NT2/D1 (cell line): Measurements from ENCODE around the gene SRGAP3.
"Not testable (repeated sequence)": the region's sequence is repeated elsewhere in the genome, so short reads cannot be mapped to it uniquely, and the experiment has no call there.

ENCODE experiments used
- DNase-seq: peaks from one replicate; pipeline ENCODE4 v3.0.0-alpha.2; 2011; ENCODE audit warnings: low read depth, low spot score
- H3K27me3 ChIP-seq: 2 replicates; pipeline ENCODE4 v1.6.0; 2011; ENCODE audit warnings: mild to moderate bottlenecking; ENCODE audit not compliant: insufficient read length, insufficient read depth
- H3K36me3 ChIP-seq: 2 replicates; pipeline ENCODE4 v1.6.1; 2011; ENCODE audit warnings: mild to moderate bottlenecking, low read length, mixed read lengths; ENCODE audit not compliant: insufficient read depth, insufficient read length
- H3K4me1 ChIP-seq: 2 replicates; pipeline ENCODE4 v1.5.1; 2011; ENCODE audit not compliant: insufficient read depth, insufficient read length
- H3K4me3 ChIP-seq: 2 replicates; pipeline ENCODE4 v1.5.1; 2011; ENCODE audit warnings: low read depth; ENCODE audit not compliant: insufficient read length
- H3K9ac ChIP-seq: 2 replicates; pipeline ENCODE4 v1.6.0; 2011; ENCODE audit warnings: low read depth; ENCODE audit not compliant: insufficient read length
- H3K9me3 ChIP-seq: 2 replicates; pipeline ENCODE4 v1.5.1; 2011; ENCODE audit warnings: mild to moderate bottlenecking, low read length; ENCODE audit not compliant: insufficient read depth
- SUZ12 ChIP-seq: IDR thresholded peaks from 2 replicates; pipeline ENCODE4 v1.6.1; 2011; ENCODE audit not compliant: insufficient read length, insufficient read depth; ENCODE audit errors: extremely low read depth
- YY1 ChIP-seq: IDR thresholded peaks from 2 replicates; pipeline ENCODE4 v1.6.1; 2011; ENCODE audit not compliant: insufficient read length, insufficient read depth
- ZNF274 ChIP-seq: IDR thresholded peaks from 2 replicates; pipeline ENCODE4 v1.6.1; 2011; ENCODE audit warnings: mild to moderate bottlenecking, low read depth, low read length

Gene SRGAP3

DNA sequence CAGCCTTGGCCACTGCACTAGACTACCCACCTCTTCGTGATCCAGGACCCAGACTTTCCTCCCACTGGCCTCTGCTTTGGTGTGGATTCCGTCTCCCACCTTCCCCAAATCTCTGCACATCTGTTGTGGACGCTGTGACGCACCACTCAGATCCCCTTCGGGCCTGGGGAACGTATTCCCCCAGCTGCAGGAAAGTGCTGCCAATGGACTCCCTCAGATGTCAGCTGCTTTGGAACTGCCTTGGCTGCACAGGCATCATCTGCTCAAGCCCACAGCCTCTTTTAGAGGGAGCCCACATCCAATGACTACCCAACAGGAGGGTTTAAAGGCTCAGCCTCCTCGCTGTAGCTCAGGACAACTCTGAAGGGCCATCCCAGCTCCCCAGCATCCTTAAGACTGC lies 152.0 kb downstream of the SRGAP3 start:
- Histone ChIP-seq H3K4me1 (peaks cover 11% of the 10 kb centered on the region), H3K4me3 (no peak overlapping the region), H3K9me3 (no peaks in the 10 kb centered on the region), H3K36me3 (no peaks in the 10 kb centered on the region), H3K9ac (no peak overlapping the region), H3K27me3 (no peaks in the 10 kb centered on the region)
- no peak for DNase-seq
- TF ChIP-seq SUZ12 (no peak), YY1 (no peak), ZNF274 (no peak)

GRCh38 chr3:9091486-9092235 lies 157.8 kb downstream of the SRGAP3 start:
- Histone ChIP-seq H3K9ac (no peak overlapping the region), H3K27me3 (no peaks in the 10 kb centered on the region), H3K9me3 (no peaks in the 10 kb centered on the region), H3K4me1 (peaks cover 2% of the 10 kb centered on the region), H3K36me3 (no peaks in the 10 kb centered on the region), H3K4me3 (no peak overlapping the region)
- TF ChIP-seq SUZ12, result no peak
- TF ChIP-seq ZNF274, result no peak
- no peak for TF ChIP-seq YY1
- DNase-seq, result no peak

GRCh38 chr3:9088441-9089353 lies 160.7 kb downstream of the SRGAP3 start:
- Histone ChIP-seq H3K9ac (no peak overlapping the region), H3K36me3 (no peaks in the 10 kb centered on the region), H3K4me1 (peaks cover 2% of the 10 kb centered on the region), H3K9me3 (no peaks in the 10 kb centered on the region), H3K27me3 (no peaks in the 10 kb centered on the region), H3K4me3 (no peak overlapping the region)
- no peak for DNase-seq
- no peak for TF ChIP-seq ZNF274
- no peak for TF ChIP-seq SUZ12
- no peak for TF ChIP-seq YY1

- no peaks in the 10 kb centered on the region for H3K27me3 ChIP-seq
- DNase-seq, result no peak
- peaks cover 2% of the 10 kb centered on the region for H3K4me1 ChIP-seq
- no peaks in the 10 kb centered on the region for H3K9me3 ChIP-seq
- TF ChIP-seq SUZ12 (no peak), YY1 (no peak), ZNF274 (no peak)
- H3K9ac ChIP-seq, result no peak overlapping the region
- H3K36me3 ChIP-seq, result no peaks in the 10 kb centered on the region
- H3K4me3 ChIP-seq, result no peak overlapping the region
These were observed 161.5 kb downstream of the SRGAP3 start for GRCh38 chr3:9087831-9088413.

- H3K9ac ChIP-seq, H3K36me3 ChIP-seq, H3K9me3 ChIP-seq, H3K27me3 ChIP-seq, H3K4me3 ChIP-seq, H3K4me1 ChIP-seq, DNase-seq: not testable (repeated sequence)
These were observed 164.0 kb downstream of the SRGAP3 start for GRCh38 chr3:9085428-9085827.

DNA sequence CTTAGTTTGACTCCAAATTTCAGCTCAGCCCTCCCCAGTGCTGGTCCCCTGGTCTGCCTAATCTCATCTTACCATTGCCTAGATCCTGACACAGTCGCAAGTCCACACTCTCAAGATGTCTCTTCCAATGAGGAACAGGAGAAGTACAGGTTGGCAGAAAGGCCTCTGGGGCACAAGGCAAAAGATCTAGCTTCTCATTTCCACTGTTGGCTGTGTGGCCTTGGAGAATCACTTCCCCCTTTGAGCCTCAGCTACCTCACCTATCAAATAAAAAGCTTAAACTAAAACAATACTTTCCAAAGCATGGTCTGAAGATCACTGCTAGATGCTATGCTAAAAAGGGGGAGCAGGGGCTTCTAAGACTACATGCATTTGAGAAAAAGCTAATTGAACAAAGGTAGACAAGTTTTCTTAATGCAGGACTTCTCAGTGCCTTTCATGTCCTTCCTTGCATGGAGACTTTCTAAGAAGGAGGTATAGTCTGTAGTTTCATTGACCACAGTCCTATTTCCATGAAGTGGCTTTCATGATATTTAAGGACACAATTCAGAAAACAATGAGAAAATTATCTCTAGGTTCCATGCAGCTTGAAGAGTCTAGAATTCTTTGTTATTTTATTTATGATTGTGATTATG lies 168.1 kb downstream of the SRGAP3 start:
- Histone ChIP-seq H3K9ac (no peak overlapping the region), H3K4me1 (peaks cover 13% of the 10 kb centered on the region)

GRCh38 chr3:9080163-9080562 lies 169.3 kb downstream of the SRGAP3 start:
- H3K4me3 ChIP-seq, result no peak overlapping the region
- TF ChIP-seq YY1, result no peak
- peaks cover 13% of the 10 kb centered on the region for H3K4me1 ChIP-seq

More for the DNA sequence above, 168.1 kb downstream of the SRGAP3 start:
- no peak for DNase-seq
- H3K9me3 ChIP-seq, result peaks cover 9% of the 10 kb centered on the region
- H3K27me3 ChIP-seq, result no peaks in the 10 kb centered on the region
- no peak overlapping the region for H3K4me3 ChIP-seq
- no peaks in the 10 kb centered on the region for H3K36me3 ChIP-seq
- TF ChIP-seq ZNF274 (no peak), YY1 (no peak), SUZ12 (no peak)

More at GRCh38 chr3:9080163-9080562, 169.3 kb downstream of the SRGAP3 start:
- Histone ChIP-seq H3K9me3 (peaks cover 9% of the 10 kb centered on the region), H3K9ac (no peak overlapping the region), H3K27me3 (no peaks in the 10 kb centered on the region), H3K36me3 (no peaks in the 10 kb centered on the region)
- DNase-seq, result no peak
